NCI-H2107 (cell line): ENCODE measurements around the gene LDLRAD4.

Source experiments
- DNase-seq: peaks from one replicate; lab custom pipeline; 2025; lab: John Stamatoyannopoulos, UW

Gene LDLRAD4

GRCh38 chr18:13550418-13551304, 332.1 kb downstream of the LDLRAD4 start:
- no peak for DNase-seq

GRCh38 chr18:13551305-13551603, 332.7 kb downstream of the LDLRAD4 start:
- no peak for DNase-seq

GRCh38 chr18:13551841-13552733, 333.5 kb downstream of the LDLRAD4 start:
- DNase-seq, result no peak

- no peak for DNase-seq
These were observed 334.9 kb downstream of the LDLRAD4 start for GRCh38 chr18:13553449-13553848.

GRCh38 chr18:13555192-13555591, 336.6 kb downstream of the LDLRAD4 start:
- no peak for DNase-seq

- DNase-seq, result no peak
These were observed 337.3 kb downstream of the LDLRAD4 start for GRCh38 chr18:13555865-13556264.

- no peak for DNase-seq
These were observed 337.9 kb downstream of the LDLRAD4 start for GRCh38 chr18:13556502-13556901.

GRCh38 chr18:13558124-13558523, 339.6 kb downstream of the LDLRAD4 start:
- no peak for DNase-seq

GRCh38 chr18:13558790-13559189, 340.2 kb downstream of the LDLRAD4 start:
- no peak for DNase-seq

- no peak for DNase-seq
These were observed 341.2 kb downstream of the LDLRAD4 start for GRCh38 chr18:13559754-13560153.

- DNase-seq, result no peak
These were observed 341.7 kb downstream of the LDLRAD4 start for GRCh38 chr18:13560306-13560705.

GRCh38 chr18:13562494-13563029, 344.0 kb downstream of the LDLRAD4 start:
- DNase-seq, result no peak

GRCh38 chr18:13563390-13563805, 344.8 kb downstream of the LDLRAD4 start:
- DNase-seq, result no peak

GRCh38 chr18:13564579-13564978, 346.0 kb downstream of the LDLRAD4 start:
- no peak for DNase-seq

- DNase-seq, result no peak
These were observed 346.7 kb downstream of the LDLRAD4 start for GRCh38 chr18:13565228-13565627.

- DNase-seq, result no peak
These were observed 348.6 kb downstream of the LDLRAD4 start for GRCh38 chr18:13566941-13567746.

- DNase-seq, result no peak
These were observed 350.2 kb downstream of the LDLRAD4 start for GRCh38 chr18:13568443-13569392.

- DNase-seq, result no peak
These were observed 351.7 kb downstream of the LDLRAD4 start for GRCh38 chr18:13570216-13570615.

- DNase-seq, result no peak
These were observed 352.4 kb downstream of the LDLRAD4 start for GRCh38 chr18:13570856-13571495.

- no peak for DNase-seq
These were observed 353.6 kb downstream of the LDLRAD4 start for GRCh38 chr18:13572148-13572547.
